GM23248 (cell line): ENCODE measurements around the gene ZPLD1. TPM values are rescaled to one million over a fixed set of nuclear protein-coding genes. Genes with fewer than 3 reads are reported as not detected.

ENCODE experiments used
- DNase-seq: peaks from one replicate; pipeline ENCODE4 v3.0.0-alpha.2; 2015
- H2AFZ ChIP-seq: fragments of 200-600 bp; sonication (generic); 2 replicates; pipeline ENCODE4 v1.6.1; 2016; ENCODE audit warnings: antibody characterized with exemption
- H3F3A ChIP-seq: fragments of 200-600 bp; sonication (generic); 2 replicates; pipeline ENCODE4 v1.6.1; 2016; ENCODE audit warnings: mild to moderate bottlenecking, antibody characterized with exemption, mixed run types; ENCODE audit not compliant: insufficient read depth
- H3K27ac ChIP-seq: fragments of 200-600 bp; sonication (generic); 2 replicates; pipeline ENCODE4 v1.5.1; 2016; ENCODE audit warnings: mild to moderate bottlenecking
- H3K27me3 ChIP-seq: fragments of 200-600 bp; sonication (generic); replicated peaks from 2 replicates; pipeline ENCODE4 v1.6.1; 2016; ENCODE audit warnings: mild to moderate bottlenecking; ENCODE audit not compliant: insufficient read depth
- H3K36me3 ChIP-seq: fragments of 200-600 bp; sonication (generic); 2 replicates; pipeline ENCODE4 v1.6.1; 2016; ENCODE audit warnings: low read depth, mild to moderate bottlenecking
- H3K4me1 ChIP-seq: fragments of 200-600 bp; sonication (generic); 2 replicates; pipeline ENCODE4 v1.6.1; 2016; ENCODE audit warnings: mild to moderate bottlenecking; ENCODE audit not compliant: insufficient read depth
- H3K4me2 ChIP-seq: fragments of 200-600 bp; sonication (generic); one replicate; pipeline ENCODE4 v1.6.1; 2016; ENCODE audit warnings: mild to moderate bottlenecking; ENCODE audit not compliant: unreplicated experiment
- H3K4me3 ChIP-seq: fragments of 200-600 bp; sonication (generic); 2 replicates; pipeline ENCODE4 v1.5.1; 2016; ENCODE audit warnings: mild to moderate bottlenecking
- H3K79me2 ChIP-seq: fragments of 200-600 bp; sonication (generic); 2 replicates; pipeline ENCODE4 v1.6.1; 2016; ENCODE audit warnings: mild to moderate bottlenecking; ENCODE audit not compliant: insufficient read depth
- H3K9ac ChIP-seq: fragments of 200-600 bp; sonication (generic); 2 replicates; pipeline ENCODE4 v1.6.1; 2016; ENCODE audit warnings: mild to moderate bottlenecking
- H3K9me2 ChIP-seq: fragments of 200-600 bp; sonication (generic); 2 replicates; pipeline ENCODE4 v1.6.1; 2016; ENCODE audit warnings: mixed run types, mild to moderate bottlenecking, moderate library complexity; ENCODE audit not compliant: insufficient read depth
- H3K9me3 ChIP-seq: fragments of 200-600 bp; sonication (generic); one replicate; pipeline ENCODE4 v1.6.1; 2017; ENCODE audit warnings: low read depth
- H4K20me1 ChIP-seq: fragments of 200-600 bp; sonication (generic); 2 replicates; pipeline ENCODE4 v1.6.0; 2016; ENCODE audit not compliant: insufficient read depth
- EZH2 ChIP-seq: fragments of 200-600 bp; sonication (generic); IDR thresholded peaks from 2 replicates; pipeline ENCODE4 v1.6.1; 2018; ENCODE audit warnings: antibody characterized with exemption, mild to moderate bottlenecking; ENCODE audit not compliant: insufficient read depth, poor library complexity, severe bottlenecking
- EZH2phosphoT487 ChIP-seq: fragments of 200-600 bp; sonication (generic); IDR thresholded peaks from 2 replicates; pipeline ENCODE4 v1.6.1; 2018; ENCODE audit warnings: antibody characterized with exemption, moderate library complexity, mild to moderate bottlenecking, low read depth; ENCODE audit not compliant: insufficient read depth
- WGBS, 2 experiments: methylation state at CpG; one replicate each; pipeline ENCODE4 v1.1.6; 2015 to 2017; ENCODE audit warnings: low lambda C conversion rate in 2 of 2, low coverage in 1 of 2; ENCODE audit errors: missing lambda C conversion rate in 2 of 2; 5-methylcytosine and 5-hydroxymethylcytosine counted together
- in situ Hi-C: fragments of 300-500 bp; cut with MboI; formaldehyde crosslinking; loops from 2 replicates; pipeline ENCODE4 v1.15.0; 2020
- polyA plus RNA-seq: library from polyadenylated mRNA; unstranded; fragments of >200 nt; fragmentation: Nextera tagmentation; extraction: Ambion mirVana; gene quantifications from 2 replicates; pipeline ENCODE4 v1.2.1, GENCODE V29; 2016
- total RNA-seq: library from RNA; depleted of rRNA; stranded (reverse); fragments of >200 nt; shearing (Covaris generic); gene quantifications from 2 replicates; pipeline ENCODE4 v1.2.3, GENCODE V29; 2014

The ZPLD1 gene
- total and polyA plus RNA-seq, 2 experiments from 2014 or later: 0.22 TPM; not detected in 1

- Histone ChIP-seq H3K36me3 (no peaks in the 10 kb centered on the region), H3F3A (no peaks in the 10 kb centered on the region), H3K4me2 (no peak overlapping the region), H3K4me3 (no peak overlapping the region), H2AFZ (no peak overlapping the region), H3K27me3 (no peaks in the 10 kb centered on the region), H3K9me2 (no peaks in the 10 kb centered on the region), H3K9me3 (no peaks in the 10 kb centered on the region), H3K9ac (no peak overlapping the region), H3K4me1 (no peaks in the 10 kb centered on the region), H4K20me1 (no peaks in the 10 kb centered on the region), H3K79me2 (no peaks in the 10 kb centered on the region), H3K27ac (no peak overlapping the region)
- no peak for TF ChIP-seq EZH2phosphoT487
- no peak for TF ChIP-seq EZH2
- in situ Hi-C loops: no loop called here
- no peak for DNase-seq
- 2 to 4% methylated on average over 4 of the region's 4 CpGs for WGBS, 2 experiments
These were observed 46.2 kb downstream of the ZPLD1 start for GRCh38 chr3:102481050-102481449.

DNA sequence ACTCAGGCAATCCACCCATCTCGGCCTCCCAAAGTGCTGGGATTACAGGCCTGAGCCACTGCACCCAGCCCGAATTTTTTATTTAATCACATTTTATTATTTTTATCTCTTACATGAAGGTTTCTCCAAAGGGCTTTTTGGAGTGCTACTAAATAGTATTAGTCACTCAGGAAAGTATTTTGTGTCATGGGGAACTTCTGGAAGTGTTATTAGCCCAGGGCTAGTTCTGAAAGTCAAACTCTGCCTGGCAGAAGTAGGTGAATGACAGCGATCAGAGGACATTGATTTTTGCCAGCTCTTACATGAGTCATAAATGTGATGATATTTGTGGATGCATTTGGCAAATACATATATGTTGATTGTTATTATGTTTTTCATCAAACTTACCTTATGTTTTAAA is 48.7 kb downstream of the ZPLD1 start:
- no peaks in the 10 kb centered on the region for H3K4me1 ChIP-seq
- no peak overlapping the region for H3K4me2 ChIP-seq
- no peak overlapping the region for H3K9ac ChIP-seq
- DNase-seq: no peak
- no peak for TF ChIP-seq EZH2phosphoT487
- no peak for TF ChIP-seq EZH2
- no peak overlapping the region for H3K4me3 ChIP-seq
- no peaks in the 10 kb centered on the region for H4K20me1 ChIP-seq
- no peak overlapping the region for H2AFZ ChIP-seq
- in situ Hi-C loops: no loop called here
- H3K9me3 ChIP-seq: no peaks in the 10 kb centered on the region
- H3K36me3 ChIP-seq: no peaks in the 10 kb centered on the region
- H3K79me2 ChIP-seq: no peaks in the 10 kb centered on the region
- WGBS, 2 experiments: 45 to 49% methylated on average over 3 of the region's 3 CpGs
- no peak overlapping the region for H3K27ac ChIP-seq
- H3K27me3 ChIP-seq: no peaks in the 10 kb centered on the region
- no peaks in the 10 kb centered on the region for H3K9me2 ChIP-seq
- no peaks in the 10 kb centered on the region for H3F3A ChIP-seq

DNA sequence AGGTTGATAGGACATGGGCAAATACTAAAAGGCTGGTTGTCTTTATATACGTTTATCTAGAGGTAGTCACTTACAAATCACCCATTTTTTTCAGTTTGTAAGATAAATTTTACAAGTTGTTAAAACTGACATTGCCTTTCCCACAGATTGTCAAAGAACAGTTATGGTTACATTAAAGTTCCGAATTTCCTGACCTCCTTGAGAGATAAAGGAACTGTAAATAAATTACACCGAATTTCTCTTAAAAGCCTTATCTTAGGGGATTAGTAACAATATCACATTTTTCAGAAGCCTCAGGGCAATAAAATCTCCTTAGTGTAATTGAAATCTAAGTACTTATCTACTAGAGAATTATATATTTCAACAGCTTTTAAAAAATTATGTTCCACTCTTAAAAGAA is 49.5 kb downstream of the ZPLD1 start:
- H3K27me3 ChIP-seq: no peaks in the 10 kb centered on the region
- 48 to 51% methylated on average over 3 of the region's 3 CpGs for WGBS, 2 experiments
- no peaks in the 10 kb centered on the region for H4K20me1 ChIP-seq
- TF ChIP-seq EZH2phosphoT487: no peak
- no peak for TF ChIP-seq EZH2
- H3K9me3 ChIP-seq: no peaks in the 10 kb centered on the region
- no peak overlapping the region for H3K27ac ChIP-seq
- H3K9ac ChIP-seq: no peak overlapping the region
- no peaks in the 10 kb centered on the region for H3K9me2 ChIP-seq
- H3K36me3 ChIP-seq: no peaks in the 10 kb centered on the region
- no peaks in the 10 kb centered on the region for H3F3A ChIP-seq
- no peak for DNase-seq
- H3K79me2 ChIP-seq: no peaks in the 10 kb centered on the region
- H2AFZ ChIP-seq: no peak overlapping the region
- in situ Hi-C loops: no loop called here
- no peaks in the 10 kb centered on the region for H3K4me1 ChIP-seq
- H3K4me2 ChIP-seq: no peak overlapping the region
- no peak overlapping the region for H3K4me3 ChIP-seq

GRCh38 chr3:102485701-102486100 is 50.9 kb downstream of the ZPLD1 start:
- no peak overlapping the region for H2AFZ ChIP-seq
- in situ Hi-C loops: no loop called here
- no peak overlapping the region for H3K4me3 ChIP-seq
- no peaks in the 10 kb centered on the region for H3K36me3 ChIP-seq
- no peaks in the 10 kb centered on the region for H3K79me2 ChIP-seq
- no peaks in the 10 kb centered on the region for H3K27me3 ChIP-seq
- no peaks in the 10 kb centered on the region for H3K9me3 ChIP-seq
- no peaks in the 10 kb centered on the region for H3F3A ChIP-seq
- no peaks in the 10 kb centered on the region for H4K20me1 ChIP-seq
- H3K9ac ChIP-seq: no peak overlapping the region
- no peaks in the 10 kb centered on the region for H3K4me1 ChIP-seq
- no peaks in the 10 kb centered on the region for H3K9me2 ChIP-seq
- no peak for DNase-seq
- H3K27ac ChIP-seq: no peak overlapping the region
- TF ChIP-seq EZH2phosphoT487 (no peak), EZH2 (no peak)
- WGBS, 2 experiments: 61 to 69% methylated on average over 2 of the region's 2 CpGs
- H3K4me2 ChIP-seq: no peak overlapping the region

- H3K79me2 ChIP-seq: no peaks in the 10 kb centered on the region
- H3K4me1 ChIP-seq: no peaks in the 10 kb centered on the region
- H3K27ac ChIP-seq: no peak overlapping the region
- no peaks in the 10 kb centered on the region for H3F3A ChIP-seq
- no peak for DNase-seq
- H3K4me2 ChIP-seq: no peak overlapping the region
- H3K36me3 ChIP-seq: no peaks in the 10 kb centered on the region
- no peaks in the 10 kb centered on the region for H3K9me3 ChIP-seq
- H3K27me3 ChIP-seq: no peaks in the 10 kb centered on the region
- no peak overlapping the region for H2AFZ ChIP-seq
- no peak overlapping the region for H3K4me3 ChIP-seq
- in situ Hi-C loops: no loop called here
- H3K9ac ChIP-seq: no peak overlapping the region
- TF ChIP-seq EZH2phosphoT487 (no peak), EZH2 (no peak)
- no peaks in the 10 kb centered on the region for H4K20me1 ChIP-seq
- no peaks in the 10 kb centered on the region for H3K9me2 ChIP-seq
These were observed 53.5 kb downstream of the ZPLD1 start for GRCh38 chr3:102488331-102488730.
